AG04449 (cell line): ENCODE data around the gene RBMS3.

Source experiments
- CTCF ChIA-PET: fragments of 350-600 bp; formaldehyde crosslinking; extraction: SDS; loops from one replicate; lab custom pipeline; 2021; ENCODE audit warnings: antibody characterized with exemption; lab: Yijun Ruan, JAX
- POLR2A ChIA-PET: fragments of 400-600, 350-600 bp; formaldehyde crosslinking; extraction: SDS; loops from one replicate; lab custom pipeline; 2020; ENCODE audit warnings: antibody characterized with exemption, inconsistent platforms; lab: Yijun Ruan, JAX
- DNase-seq: peaks from one replicate; pipeline ENCODE4 v3.0.0-alpha.2; 2010; ENCODE audit warnings: low read depth, low spot score
- H3K4me3 ChIP-seq: 2 replicates; pipeline ENCODE4 v1.5.1; 2011; ENCODE audit warnings: low read depth, mild to moderate bottlenecking, control low read depth, low read length
- TF ChIP-seq, protein P1 (sequence below): IDR thresholded peaks from one replicate; pipeline ENCODE4 v1.5.1; 2011; ENCODE audit warnings: mild to moderate bottlenecking, moderate library complexity, low read length, control low read depth, inconsistent platforms; ENCODE audit not compliant: insufficient read depth; ENCODE audit errors: missing control alignments

RBMS3 gene

DNA sequence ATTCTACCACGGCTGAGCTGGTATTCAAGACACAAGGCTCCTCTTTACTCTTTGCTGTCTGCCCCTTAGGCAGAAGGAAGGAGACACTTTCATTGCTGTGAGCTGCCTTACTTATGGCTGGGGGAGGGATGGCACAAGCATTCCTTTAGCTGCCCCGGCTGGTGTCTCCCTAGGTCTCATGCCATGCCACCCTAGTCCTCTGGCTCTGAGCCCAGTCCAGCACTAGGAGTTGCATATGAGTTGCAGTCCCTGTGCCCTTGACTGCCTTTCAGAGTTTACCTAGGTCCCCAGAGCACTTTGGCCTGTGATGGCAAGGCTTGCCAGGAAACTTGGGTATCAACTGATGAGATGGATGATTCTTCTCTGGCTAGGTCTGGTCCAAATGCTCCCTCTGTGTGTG, 296.4 kb downstream of the RBMS3 start:
- no peak for DNase-seq
- no peak overlapping the region for H3K4me3 ChIP-seq
- ChIA-PET POLR2A (no interaction called here), CTCF (no interaction called here)
- TF ChIP-seq, protein P1, sequence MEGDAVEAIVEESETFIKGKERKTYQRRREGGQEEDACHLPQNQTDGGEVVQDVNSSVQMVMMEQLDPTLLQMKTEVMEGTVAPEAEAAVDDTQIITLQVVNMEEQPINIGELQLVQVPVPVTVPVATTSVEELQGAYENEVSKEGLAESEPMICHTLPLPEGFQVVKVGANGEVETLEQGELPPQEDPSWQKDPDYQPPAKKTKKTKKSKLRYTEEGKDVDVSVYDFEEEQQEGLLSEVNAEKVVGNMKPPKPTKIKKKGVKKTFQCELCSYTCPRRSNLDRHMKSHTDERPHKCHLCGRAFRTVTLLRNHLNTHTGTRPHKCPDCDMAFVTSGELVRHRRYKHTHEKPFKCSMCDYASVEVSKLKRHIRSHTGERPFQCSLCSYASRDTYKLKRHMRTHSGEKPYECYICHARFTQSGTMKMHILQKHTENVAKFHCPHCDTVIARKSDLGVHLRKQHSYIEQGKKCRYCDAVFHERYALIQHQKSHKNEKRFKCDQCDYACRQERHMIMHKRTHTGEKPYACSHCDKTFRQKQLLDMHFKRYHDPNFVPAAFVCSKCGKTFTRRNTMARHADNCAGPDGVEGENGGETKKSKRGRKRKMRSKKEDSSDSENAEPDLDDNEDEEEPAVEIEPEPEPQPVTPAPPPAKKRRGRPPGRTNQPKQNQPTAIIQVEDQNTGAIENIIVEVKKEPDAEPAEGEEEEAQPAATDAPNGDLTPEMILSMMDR = no peak

DNA sequence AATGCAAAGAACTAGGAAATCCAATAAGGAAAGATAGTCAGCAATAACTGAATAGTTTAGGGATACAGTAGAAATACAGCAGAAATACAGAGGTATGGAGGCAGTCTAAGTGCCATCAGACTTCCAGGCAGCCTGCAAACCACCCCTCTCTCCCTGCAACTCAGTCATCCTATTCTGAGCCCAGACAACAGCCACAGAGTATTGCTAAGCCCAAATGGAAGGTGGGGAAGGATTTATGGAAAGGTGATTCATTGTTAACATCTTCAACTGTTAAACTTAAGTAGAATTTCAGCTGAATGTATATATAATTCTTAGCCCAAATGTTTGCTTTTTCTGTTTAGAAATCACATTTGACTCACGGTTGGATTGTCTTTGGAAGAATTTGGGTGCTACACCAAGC, 300.4 kb downstream of the RBMS3 start:
- DNase-seq = no peak
- no peak overlapping the region for H3K4me3 ChIP-seq
- ChIA-PET POLR2A (no interaction called here), CTCF (interaction anchor here (1.4 kb wide), 1 partner anchor 10 kb away, joined by 3 read pairs; no protein-coding TSS in a partner anchor)
- TF ChIP-seq, protein P1 = no peak

DNA sequence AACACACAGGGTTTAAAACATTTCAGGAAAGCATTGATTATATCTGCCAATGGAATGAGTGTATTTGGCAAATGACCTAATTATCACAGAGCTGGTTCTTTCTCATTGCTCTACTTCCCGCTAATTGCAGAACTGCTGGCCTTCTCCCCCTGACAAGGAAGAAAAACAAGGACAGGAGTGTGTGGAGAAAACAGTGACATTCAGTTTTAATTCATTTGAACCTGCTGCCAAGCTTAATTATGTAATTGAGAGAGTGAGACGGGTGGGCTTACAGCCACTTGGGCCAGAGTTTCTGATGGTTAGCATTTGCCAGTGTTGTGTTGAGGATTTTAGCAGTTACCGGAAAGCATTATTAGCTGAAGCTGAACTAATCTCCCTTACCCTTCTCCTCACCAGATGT, 301.4 kb downstream of the RBMS3 start:
- DNase-seq = no peak
- TF ChIP-seq, protein P1 = no peak
- H3K4me3 ChIP-seq = no peak overlapping the region
- ChIA-PET POLR2A (no interaction called here), CTCF (interaction anchor here (0.6 to 1.3 kb wide), 2 partner anchors 21 to 29 kb away, joined by 3 read pairs; no protein-coding TSS in a partner anchor)

DNA sequence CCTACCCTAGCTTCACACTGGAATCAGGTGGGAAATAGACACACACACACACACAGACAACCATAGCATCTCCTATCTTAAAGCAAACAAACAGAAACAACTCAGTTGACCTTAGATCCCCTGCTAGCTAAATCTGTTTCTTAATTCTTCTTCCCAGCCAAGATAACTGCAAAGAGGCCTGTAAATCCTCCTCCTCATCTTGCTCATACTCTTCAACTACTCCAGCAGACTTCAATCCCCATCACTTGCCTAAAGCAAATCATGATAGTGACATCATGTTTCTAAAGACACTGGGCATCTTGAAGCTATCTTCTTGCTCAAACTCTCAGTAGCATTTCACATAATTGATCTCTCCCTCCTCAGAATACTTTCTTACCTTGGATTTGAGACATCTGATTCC, 303.0 kb downstream of the RBMS3 start:
- TF ChIP-seq, protein P1 = no peak
- POLR2A ChIA-PET = no interaction called here
- CTCF ChIA-PET = interaction anchor here (0.6 kb wide), 1 partner anchor 27 kb away, joined by 3 read pairs; no protein-coding TSS in a partner anchor
- DNase-seq = no peak
- H3K4me3 ChIP-seq = no peak overlapping the region

DNA sequence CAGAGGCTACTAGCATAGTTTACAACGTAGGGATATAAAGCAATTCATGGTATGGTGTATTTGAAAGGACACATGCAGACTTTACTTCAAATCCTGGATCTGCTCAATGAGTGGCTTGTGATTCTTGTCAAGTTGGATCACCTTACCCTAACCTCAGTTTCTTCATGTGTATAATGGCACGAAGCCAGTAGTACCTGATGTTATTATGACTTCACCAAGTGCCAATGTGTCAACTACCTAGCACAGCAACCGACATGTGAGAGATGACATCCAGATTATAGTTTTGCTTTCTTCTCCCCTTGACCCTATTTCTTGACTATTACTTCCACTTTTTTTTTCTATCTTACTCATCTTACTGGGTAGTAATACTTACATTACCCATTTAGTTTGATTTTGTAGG, 304.5 kb downstream of the RBMS3 start:
- H3K4me3 ChIP-seq = no peak overlapping the region
- CTCF ChIA-PET = no interaction called here
- TF ChIP-seq, protein P1 = no peak
- no peak for DNase-seq
- POLR2A ChIA-PET = no interaction called here

DNA sequence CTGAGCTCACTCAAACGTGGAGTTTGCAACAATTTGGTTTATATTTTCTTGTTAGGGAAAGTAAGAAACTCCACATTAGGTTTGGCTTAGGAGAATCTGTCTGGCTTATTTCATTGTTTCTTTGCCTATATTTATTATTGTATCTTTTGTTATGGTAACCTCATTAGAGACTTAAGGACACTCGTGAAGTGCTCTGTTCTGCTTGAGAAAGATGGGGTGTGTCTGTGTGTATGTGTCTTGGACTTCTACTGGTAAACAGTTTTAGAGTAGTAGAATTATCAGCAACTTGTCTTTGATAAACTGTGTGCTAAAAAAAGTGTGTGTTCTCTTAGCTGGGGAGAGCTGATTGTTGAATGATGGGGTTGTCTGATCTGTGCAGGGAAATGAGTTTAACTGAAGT, 306.5 kb downstream of the RBMS3 start:
- ChIA-PET CTCF (interaction anchor here (1.3 kb wide), 1 partner anchor 18 kb away, joined by 3 read pairs; no protein-coding TSS in a partner anchor), POLR2A (no interaction called here)
- TF ChIP-seq, protein P1 = no peak
- H3K4me3 ChIP-seq = no peak overlapping the region
- no peak for DNase-seq
